ENCODE results near the gene SGCG. TPM values are rescaled to one million over a fixed set of nuclear protein-coding genes. Genes with fewer than 3 reads are reported as not detected.

Gene SGCG
- total RNA-seq (not detected), total RNA-seq (0 to 0.13 (median 0) reads per million in 172 experiments)
- 0.08 TPM for polyA plus RNA-seq (2013, experiment 1 of 2)
- polyA plus RNA-seq (2013, experiment 2 of 2) = 1.2 TPM

- H3K27me3 Mint-ChIP-seq = peaks cover 7% of the 10 kb centered on the region
- Histone ChIP-seq H3K36me3 (ENCODE audit: insufficient read depth, low read length) (no peaks in the 10 kb centered on the region), H3K27ac (ENCODE audit: low read depth in 1 of 2, low read length in 2 of 2) (no peak within 1 kb of the TSS), H3K9me3 (ENCODE audit: control insufficient read depth in 1 of 2, insufficient read depth in 1 of 2, low read length in 2 of 2) (no peaks in the 10 kb centered on the region), H3K4me1 (ENCODE audit: insufficient read depth, low read length) (no peaks in the 10 kb centered on the region), H3K4me3 (ENCODE audit: low read length) (no peak within 1 kb of the TSS), H3K27me3 (ENCODE audit: control insufficient read depth in 1 of 2, insufficient read depth in 2 of 2, low read length in 2 of 2) (peaks cover 0 to 4% of the 10 kb centered on the region in 2 experiments)
- no peak for ATAC-seq (ENCODE audit: poor library complexity)
- CTCF ChIA-PET = no interaction called here
- H3K27ac Mint-ChIP-seq = no peak within 1 kb of the TSS
- POLR2A ChIA-PET = no interaction called here
- no peak for DNase-seq
- intact Hi-C loops (cut with DNase I, micrococcal nuclease) = no loop called here
- peaks cover 8% of the 10 kb centered on the region for H3K9me3 Mint-ChIP-seq
- H3K36me3 Mint-ChIP-seq (ENCODE audit: low read depth) = no peaks in the 10 kb centered on the region
- no peaks in the 10 kb centered on the region for H3K4me1 Mint-ChIP-seq (ENCODE audit: low read depth)
- TF ChIP-seq CTCF (IDR thresholded peaks at IDR 0.05) = no peak
- no peak within 1 kb of the TSS for H3K4me3 Mint-ChIP-seq
Observed at GRCh38 chr13:23180711-23181110, at the start of gene SGCG. Gene SGCG (plus strand): TSS chr13:23180979. CDS start chr13:23203695, 22,716 bp downstream.

- H3K36me3 ChIP-seq (ENCODE audit: insufficient read depth, low read length) = no peaks in the 10 kb centered on the region
- ChIA-PET CTCF (no interaction called here), POLR2A (no interaction called here)
- Mint-ChIP-seq H3K4me1 (ENCODE audit: low read depth) (no peaks in the 10 kb centered on the region), H3K27me3 (peaks cover 5% of the 10 kb centered on the region), H3K36me3 (ENCODE audit: low read depth) (no peaks in the 10 kb centered on the region), H3K4me3 (no peak overlapping the region), H3K9me3 (no peaks in the 10 kb centered on the region), H3K27ac (no peak overlapping the region)
- intact Hi-C loops (cut with DNase I, micrococcal nuclease) = no loop called here
- H3K9me3 ChIP-seq (ENCODE audit: control insufficient read depth in 1 of 2, insufficient read depth in 1 of 2, low read length in 2 of 2) = peaks cover 0 to 4% of the 10 kb centered on the region in 2 experiments
- no peak for DNase-seq
- H3K4me1 ChIP-seq (ENCODE audit: insufficient read depth, low read length) = no peaks in the 10 kb centered on the region
- no peak overlapping the region for H3K4me3 ChIP-seq (ENCODE audit: low read length)
- H3K27me3 ChIP-seq (ENCODE audit: control insufficient read depth in 1 of 2, insufficient read depth in 2 of 2, low read length in 2 of 2) = no peaks in the 10 kb centered on the region
- H3K27ac ChIP-seq (ENCODE audit: low read depth in 1 of 2, low read length in 2 of 2) = no peak overlapping the region
- no peak for TF ChIP-seq CTCF (IDR thresholded peaks at IDR 0.05)
- no peak for ATAC-seq (ENCODE audit: poor library complexity)
Observed at GRCh38 chr13:23134542-23134941, 46.2 kb upstream of the SGCG start.

GRCh38 chr13:23140492-23140891, 40.3 kb upstream of the SGCG start:
- no peak for TF ChIP-seq CTCF (IDR thresholded peaks at IDR 0.05)
- Mint-ChIP-seq H3K9me3 (no peaks in the 10 kb centered on the region), H3K36me3 (ENCODE audit: low read depth) (no peaks in the 10 kb centered on the region), H3K4me1 (ENCODE audit: low read depth) (no peaks in the 10 kb centered on the region), H3K27ac (no peak overlapping the region), H3K4me3 (no peak overlapping the region), H3K27me3 (peaks cover under 1% of the 10 kb centered on the region)
- Histone ChIP-seq H3K27me3 (ENCODE audit: control insufficient read depth in 1 of 2, insufficient read depth in 2 of 2, low read length in 2 of 2) (no peaks in the 10 kb centered on the region), H3K27ac (ENCODE audit: low read depth in 1 of 2, low read length in 2 of 2) (no peak overlapping the region), H3K36me3 (ENCODE audit: insufficient read depth, low read length) (no peaks in the 10 kb centered on the region), H3K4me1 (ENCODE audit: insufficient read depth, low read length) (no peaks in the 10 kb centered on the region), H3K4me3 (ENCODE audit: low read length) (no peak overlapping the region), H3K9me3 (ENCODE audit: control insufficient read depth in 1 of 2, insufficient read depth in 1 of 2, low read length in 2 of 2) (peaks cover 0 to 8% of the 10 kb centered on the region in 2 experiments)
- CTCF ChIA-PET = no interaction called here
- DNase-seq (no peak), ATAC-seq (ENCODE audit: poor library complexity) (no peak)
- intact Hi-C loops (cut with DNase I, micrococcal nuclease) = no loop called here
- POLR2A ChIA-PET = no interaction called here
